Thoracic aorta (tissue), 2 donors: ENCODE measurements around the gene KCNK18. TPM values are rescaled to one million over a fixed set of nuclear protein-coding genes. Genes with fewer than 3 reads are reported as not detected.
A peak's percentile ranks its signal among the peaks of the same experiment; 100 is the strongest.

Experiments
- ATAC-seq: fragments of 150-250 bp; one replicate; pipeline ENCODE4 v1.8.0; 2017; ENCODE audit warnings: low read depth; ENCODE audit not compliant: insufficient number of reproducible peaks, low FRiP score
- DNase-seq: peaks from one replicate; pipeline ENCODE4 v3.0.0-alpha.2; 2020; ENCODE audit warnings: low spot score
- H3K27ac ChIP-seq, 2 donors: fragments of 200-600 bp; sonication (generic); 1 replicate in 1 of 2; 2 replicates in 1 of 2; pipeline ENCODE4 v1.5.1; 2016; ENCODE audit warnings: mild to moderate bottlenecking in 2 of 2, moderate library complexity in 2 of 2
- H3K27me3 ChIP-seq: fragments of 200-600 bp; sonication (generic); replicated peaks from 2 replicates; pipeline ENCODE4 v1.6.0; 2016; ENCODE audit warnings: mild to moderate bottlenecking; ENCODE audit not compliant: insufficient read depth
- H3K36me3 ChIP-seq: fragments of 200-600 bp; sonication (generic); one replicate; pipeline ENCODE4 v1.5.1; 2016
- H3K4me1 ChIP-seq, 2 donors: fragments of 200-600 bp; sonication (generic); 1 replicate in 1 of 2; 2 replicates in 1 of 2; pipeline versions ENCODE4 v1.5.1 to v1.6.0; 2016; ENCODE audit warnings: low read depth in 2 of 2, mild to moderate bottlenecking in 1 of 2; ENCODE audit not compliant: control insufficient read depth in 1 of 2
- H3K4me3 ChIP-seq: fragments of 200-600 bp; sonication (generic); 2 replicates; pipeline ENCODE4 v1.5.1; 2016; ENCODE audit warnings: mild to moderate bottlenecking
- H3K9me3 ChIP-seq: fragments of 200-600 bp; sonication (generic); 2 replicates; pipeline ENCODE4 v1.5.1; 2016
- total RNA-seq, 2 donors: library from RNA; depleted of rRNA; stranded (reverse); fragments of >200 nt; gene quantifications; one replicate each; pipeline versions ENCODE4 v1.1.0 to v1.2.3, GENCODE V29; 2016
- TF ChIP-seq, protein P1 (sequence below): fragments of 200-600 bp; sonication (generic); IDR thresholded peaks from one replicate; pipeline ENCODE4 v1.5.1; 2019; ENCODE audit warnings: antibody characterized with exemption

The KCNK18 gene
- total RNA-seq, 2 donors from 2014 or later: not detected

DNA sequence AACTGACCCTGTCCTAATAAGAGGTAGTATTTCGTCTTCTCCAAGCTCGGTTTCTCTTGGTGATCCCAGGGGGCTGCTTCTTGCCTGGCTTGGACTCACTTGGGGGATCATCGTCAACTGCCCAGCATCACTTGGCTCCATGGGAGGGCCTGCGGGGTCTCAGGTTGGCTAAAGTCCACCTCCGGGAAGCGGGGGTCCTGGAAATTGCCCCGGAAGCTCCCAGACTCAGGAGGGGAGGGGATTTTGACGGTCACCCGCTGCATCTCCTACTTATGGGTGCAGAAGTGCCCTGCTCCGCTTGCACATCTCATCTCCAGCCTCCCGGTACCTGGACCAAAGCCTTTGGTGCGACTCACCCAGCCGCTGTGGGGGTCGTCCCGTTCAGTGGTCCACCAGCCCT, 18.7 kb downstream of the KCNK18 start:
- Histone ChIP-seq H3K36me3 (no peaks in the 10 kb centered on the region), H3K9me3 (peaks cover 5% of the 10 kb centered on the region), H3K4me3 (no peak overlapping the region), H3K27ac (no peak overlapping the region), H3K27me3 (no peaks in the 10 kb centered on the region), H3K4me1 (peaks cover 5 to 13% of the 10 kb centered on the region in 2 donors)
- TF ChIP-seq, protein P1, sequence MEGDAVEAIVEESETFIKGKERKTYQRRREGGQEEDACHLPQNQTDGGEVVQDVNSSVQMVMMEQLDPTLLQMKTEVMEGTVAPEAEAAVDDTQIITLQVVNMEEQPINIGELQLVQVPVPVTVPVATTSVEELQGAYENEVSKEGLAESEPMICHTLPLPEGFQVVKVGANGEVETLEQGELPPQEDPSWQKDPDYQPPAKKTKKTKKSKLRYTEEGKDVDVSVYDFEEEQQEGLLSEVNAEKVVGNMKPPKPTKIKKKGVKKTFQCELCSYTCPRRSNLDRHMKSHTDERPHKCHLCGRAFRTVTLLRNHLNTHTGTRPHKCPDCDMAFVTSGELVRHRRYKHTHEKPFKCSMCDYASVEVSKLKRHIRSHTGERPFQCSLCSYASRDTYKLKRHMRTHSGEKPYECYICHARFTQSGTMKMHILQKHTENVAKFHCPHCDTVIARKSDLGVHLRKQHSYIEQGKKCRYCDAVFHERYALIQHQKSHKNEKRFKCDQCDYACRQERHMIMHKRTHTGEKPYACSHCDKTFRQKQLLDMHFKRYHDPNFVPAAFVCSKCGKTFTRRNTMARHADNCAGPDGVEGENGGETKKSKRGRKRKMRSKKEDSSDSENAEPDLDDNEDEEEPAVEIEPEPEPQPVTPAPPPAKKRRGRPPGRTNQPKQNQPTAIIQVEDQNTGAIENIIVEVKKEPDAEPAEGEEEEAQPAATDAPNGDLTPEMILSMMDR: no peak
- no peak for ATAC-seq
- no peak for DNase-seq

DNA sequence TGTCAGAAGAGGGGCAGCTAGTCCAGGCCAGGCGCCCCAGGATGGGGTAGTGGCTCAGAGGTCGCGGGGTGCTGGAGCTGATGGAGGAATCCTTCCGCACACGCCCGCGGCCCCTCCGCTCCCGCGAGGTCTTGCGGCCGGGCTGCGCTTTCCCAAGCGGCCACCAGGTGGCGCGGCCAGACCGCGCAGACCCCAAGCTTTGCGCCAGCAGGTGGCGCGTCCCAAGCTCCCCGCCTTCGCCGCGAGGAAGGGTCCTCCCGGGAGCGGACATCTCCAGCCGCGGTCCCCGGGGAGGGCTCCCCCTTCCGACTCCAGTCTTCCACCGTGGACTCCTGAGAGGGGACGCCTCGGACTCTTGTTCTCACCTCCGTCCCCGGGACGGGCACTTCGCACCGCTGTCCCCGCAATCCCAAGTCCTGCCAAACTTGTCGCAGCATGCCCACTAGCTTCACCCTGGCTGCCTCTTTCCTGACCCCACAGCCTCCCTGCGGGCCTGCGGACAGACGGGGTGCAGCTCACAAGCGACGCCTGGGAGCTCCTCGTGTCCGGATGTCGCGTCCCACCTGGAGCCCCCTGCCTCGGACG, 19.4 kb downstream of the KCNK18 start:
- peaks cover 5% of the 10 kb centered on the region for H3K9me3 ChIP-seq
- H3K27me3 ChIP-seq: no peaks in the 10 kb centered on the region
- DNase-seq: no peak
- H3K4me3 ChIP-seq: peak overlapping the region; percentile 68
- no peak overlapping the region for H3K27ac ChIP-seq
- no peaks in the 10 kb centered on the region for H3K36me3 ChIP-seq
- H3K4me1 ChIP-seq: peaks cover 5 to 13% of the 10 kb centered on the region in 2 donors
- TF ChIP-seq, protein P1: peak; percentile 99
- no peak for ATAC-seq

DNA sequence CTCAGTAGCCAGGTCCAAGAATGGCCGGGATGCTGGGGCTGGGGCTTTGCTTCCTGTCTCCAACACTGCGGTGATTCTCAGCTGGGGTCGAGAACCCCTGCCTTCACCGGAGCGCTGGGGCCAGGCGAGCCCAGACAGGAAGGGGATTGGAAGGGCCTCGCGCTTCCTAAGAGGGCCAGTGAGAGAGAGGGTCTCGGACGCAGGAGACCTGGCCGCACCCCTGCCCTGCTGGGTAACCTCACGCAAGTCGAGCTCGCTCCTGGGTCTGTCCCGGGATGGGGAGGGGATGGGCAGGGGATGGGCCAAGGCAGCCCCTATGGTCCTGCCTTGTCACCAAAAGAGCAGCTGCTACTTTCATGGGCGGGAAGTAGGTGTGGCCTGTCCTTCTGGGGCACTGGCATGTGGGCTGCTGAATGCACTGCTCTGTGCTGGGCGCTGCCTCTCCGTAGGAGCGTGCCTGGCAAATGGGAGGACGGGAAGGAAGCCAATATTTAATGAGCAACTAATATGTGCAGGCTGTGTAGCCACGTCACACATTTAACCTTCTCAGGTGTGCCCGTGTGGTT, 20.0 kb downstream of the KCNK18 start:
- ATAC-seq (no peak), DNase-seq (no peak)
- Histone ChIP-seq H3K4me1 (peaks cover 5 to 13% of the 10 kb centered on the region in 2 donors), H3K27me3 (no peaks in the 10 kb centered on the region), H3K27ac (no peak overlapping the region), H3K4me3 (peak overlapping the region; percentile 68), H3K36me3 (no peaks in the 10 kb centered on the region), H3K9me3 (peaks cover under 1% of the 10 kb centered on the region)
- TF ChIP-seq, protein P1: no peak

DNA sequence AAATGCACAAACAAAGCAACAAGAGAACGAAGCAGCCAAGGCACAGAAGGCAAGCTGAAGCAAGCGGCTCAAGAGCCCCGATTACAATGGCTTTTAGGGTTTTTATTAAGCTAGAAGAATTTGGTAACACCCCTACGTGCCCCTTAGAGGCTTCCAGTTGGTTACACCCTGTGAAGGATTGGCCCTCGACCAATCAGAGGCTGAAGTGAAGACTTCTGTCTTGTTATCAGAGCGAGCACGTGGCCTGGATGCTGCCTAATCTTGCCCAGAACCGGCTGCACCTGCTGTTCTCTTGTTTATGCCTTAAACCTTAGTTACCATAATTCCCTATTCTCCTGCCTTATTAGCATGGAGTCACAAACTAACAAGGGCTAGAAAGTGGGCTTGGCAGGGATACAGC, 21.4 kb downstream of the KCNK18 start:
- TF ChIP-seq, protein P1: no peak
- Histone ChIP-seq H3K4me1 (peaks cover 5 to 13% of the 10 kb centered on the region in 2 donors), H3K36me3 (no peaks in the 10 kb centered on the region), H3K27me3 (no peaks in the 10 kb centered on the region), H3K9me3 (no peaks in the 10 kb centered on the region), H3K4me3 (no peak overlapping the region), H3K27ac (no peak overlapping the region)
- no peak for ATAC-seq
- no peak for DNase-seq

DNA sequence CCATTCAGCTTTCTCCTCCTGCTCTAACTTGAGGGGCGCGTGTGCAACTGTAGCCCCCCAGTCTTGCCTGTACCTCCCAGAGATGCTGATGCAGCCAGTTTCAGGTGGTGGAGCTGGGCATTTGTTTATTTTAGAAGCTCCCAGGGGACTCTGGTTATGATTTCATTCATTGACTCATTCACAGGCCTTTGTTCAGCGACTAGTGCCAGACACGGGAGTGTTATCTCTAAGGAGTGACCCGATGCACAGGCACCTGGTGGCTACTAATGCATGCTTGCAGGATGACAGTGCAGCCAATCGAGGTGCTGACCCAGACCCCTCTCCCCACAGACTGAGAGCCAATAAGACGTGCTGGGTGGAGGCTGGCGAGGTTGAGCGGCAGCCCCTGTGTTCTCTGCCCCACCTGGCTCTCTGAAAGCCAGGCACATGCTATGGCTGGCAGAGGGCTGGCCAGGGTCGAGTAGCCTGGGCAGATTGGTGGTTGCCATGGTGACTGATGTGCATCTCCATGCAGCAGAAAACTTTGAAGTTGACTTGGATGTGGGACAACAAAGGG, 23.9 kb downstream of the KCNK18 start:
- H3K4me1 ChIP-seq: peaks cover 5 to 13% of the 10 kb centered on the region in 2 donors
- H3K27me3 ChIP-seq: no peaks in the 10 kb centered on the region
- no peaks in the 10 kb centered on the region for H3K36me3 ChIP-seq
- no peak for ATAC-seq
- H3K9me3 ChIP-seq: no peaks in the 10 kb centered on the region
- TF ChIP-seq, protein P1: no peak
- no peak for DNase-seq
- no peak overlapping the region for H3K4me3 ChIP-seq
- no peak overlapping the region for H3K27ac ChIP-seq
